Fibroblast of lung (primary cell): ENCODE data around the gene DNAI2. TPM values are rescaled to one million over a fixed set of nuclear protein-coding genes. Genes with fewer than 3 reads are reported as not detected.

ENCODE experiments used
- DNase-seq, 2 donors: peaks; one replicate each; pipeline versions ENCODE4 v3.0.0 to v3.0.0-alpha.2; 2010; ENCODE audit warnings: low read depth in 2 of 2
- H2AFZ ChIP-seq: 2 replicates; pipeline ENCODE4 v1.5.1; 2012; ENCODE audit warnings: low read length, control low read depth, inconsistent platforms
- H3K27ac ChIP-seq: 2 replicates; pipeline ENCODE4 v1.5.1; 2011; ENCODE audit warnings: low read length, control low read depth; ENCODE audit not compliant: insufficient read depth
- H3K27me3 ChIP-seq: 2 replicates; pipeline ENCODE4 v1.5.1; 2011; ENCODE audit warnings: mild to moderate bottlenecking, low read length; ENCODE audit not compliant: control insufficient read depth, insufficient read depth
- H3K36me3 ChIP-seq: 2 replicates; pipeline ENCODE4 v1.5.1; 2011; ENCODE audit warnings: low read length; ENCODE audit not compliant: control insufficient read depth, insufficient read depth
- H3K4me1 ChIP-seq: 2 replicates; pipeline ENCODE4 v1.5.1; 2011; ENCODE audit warnings: low read length; ENCODE audit not compliant: control insufficient read depth, insufficient read depth; ENCODE audit errors: extremely low read depth
- H3K4me2 ChIP-seq: 2 replicates; pipeline ENCODE4 v1.5.1; 2011; ENCODE audit warnings: low read length, control low read depth; ENCODE audit not compliant: insufficient read depth; ENCODE audit errors: extremely low read depth
- H3K4me3 ChIP-seq, 4 experiments: fragments of 200-600 bp in 1 of 4; sonication (generic) in 1 of 4; replicated peaks in 1 of 4; 2 replicates each; pipeline ENCODE4 v1.5.1; 2011 to 2016; ENCODE audit warnings: low read length in 4 of 4, low read depth in 3 of 4, mild to moderate bottlenecking in 3 of 4, control low read depth in 2 of 4, inconsistent platforms in 1 of 4, mixed read lengths in 1 of 4; ENCODE audit not compliant: insufficient read depth in 1 of 4; ENCODE audit errors: control extremely low read depth in 1 of 4
- H3K79me2 ChIP-seq: 2 replicates; pipeline ENCODE4 v1.5.1; 2012; ENCODE audit warnings: mild to moderate bottlenecking, low read length, inconsistent platforms; ENCODE audit not compliant: control insufficient read depth, insufficient read depth
- H3K9ac ChIP-seq: 2 replicates; pipeline ENCODE4 v1.5.1; 2011; ENCODE audit warnings: mild to moderate bottlenecking, low read length, control low read depth; ENCODE audit not compliant: insufficient read depth
- H3K9me3 ChIP-seq: 2 replicates; pipeline ENCODE4 v1.5.1; 2012; ENCODE audit warnings: low read depth, low read length; ENCODE audit not compliant: control insufficient read depth, insufficient read depth
- H4K20me1 ChIP-seq: 2 replicates; pipeline ENCODE4 v1.5.1; 2011; ENCODE audit warnings: low read length; ENCODE audit not compliant: control insufficient read depth, insufficient read depth; ENCODE audit errors: extremely low read depth
- EZH2 ChIP-seq: IDR thresholded peaks from 2 replicates; pipeline ENCODE4 v1.5.1; 2012; ENCODE audit warnings: low read length, control low read depth, mild to moderate bottlenecking; ENCODE audit errors: missing control alignments
- polyA plus RNA-seq, 2 donors: library from polyadenylated mRNA; depleted of rRNA in 1 of 2; stranded (reverse) in 1 of 2; unstranded in 1 of 2; fragments of >200 nt; gene quantifications; 2 replicates each; pipeline ENCODE4 v1.2.1, GENCODE V29; 2011 to 2012; ENCODE audit warnings: missing spikeins in 1 of 2
- total RNA-seq: library from RNA; depleted of rRNA; stranded (reverse); fragments of >200 nt; gene quantifications from 2 replicates; pipeline ENCODE4 v1.2.1, GENCODE V29; 2014
- TF ChIP-seq, protein P1 (sequence below), 2 donors: IDR thresholded peaks in 1 of 2; conservative IDR thresholded peaks in 1 of 2; 1 replicate in 1 of 2; 2 replicates in 1 of 2; pipeline ENCODE4 v1.5.1; 2011 to 2012; ENCODE audit warnings: low read length in 2 of 2, control low read depth in 1 of 2, inconsistent platforms in 1 of 2, low read depth in 1 of 2, mild to moderate bottlenecking in 1 of 2

The DNAI2 gene
- total and polyA plus RNA-seq, 2 donors (not counting 1 experiment from before 2014, with no cell fraction given): not detected

DNA sequence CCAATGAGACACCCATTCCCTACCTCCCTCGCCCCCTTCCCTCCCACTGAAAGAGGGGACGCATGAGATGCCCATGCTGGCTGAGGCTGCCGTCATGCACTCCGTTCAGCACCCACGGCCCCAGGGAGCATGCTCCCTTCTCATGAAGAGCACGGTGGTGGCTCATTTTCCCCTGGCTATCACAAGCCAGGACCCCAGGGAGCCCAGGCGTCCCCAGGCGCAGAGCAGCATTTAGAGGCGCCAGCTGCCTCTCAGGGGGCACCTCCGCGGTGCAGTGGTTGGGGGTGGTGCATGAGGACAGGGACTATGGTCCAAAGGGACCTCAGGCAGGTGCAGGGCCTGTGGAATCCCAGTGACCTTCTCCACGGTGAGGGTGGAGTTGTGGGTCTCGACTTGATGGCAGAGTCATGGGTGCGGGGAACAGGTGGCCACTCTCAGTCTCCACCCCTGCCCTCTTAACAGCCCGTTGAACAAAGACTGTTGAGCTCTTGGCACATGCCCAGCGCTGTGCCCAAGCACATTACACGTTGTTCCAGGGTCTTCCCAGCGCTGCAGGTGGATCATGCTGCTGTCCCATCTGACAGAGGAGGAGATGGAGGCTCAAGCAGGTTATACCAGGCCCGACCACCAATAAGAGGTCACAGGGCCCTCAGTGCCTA, 65.6 kb downstream of the DNAI2 start:
- TF ChIP-seq, protein P1, sequence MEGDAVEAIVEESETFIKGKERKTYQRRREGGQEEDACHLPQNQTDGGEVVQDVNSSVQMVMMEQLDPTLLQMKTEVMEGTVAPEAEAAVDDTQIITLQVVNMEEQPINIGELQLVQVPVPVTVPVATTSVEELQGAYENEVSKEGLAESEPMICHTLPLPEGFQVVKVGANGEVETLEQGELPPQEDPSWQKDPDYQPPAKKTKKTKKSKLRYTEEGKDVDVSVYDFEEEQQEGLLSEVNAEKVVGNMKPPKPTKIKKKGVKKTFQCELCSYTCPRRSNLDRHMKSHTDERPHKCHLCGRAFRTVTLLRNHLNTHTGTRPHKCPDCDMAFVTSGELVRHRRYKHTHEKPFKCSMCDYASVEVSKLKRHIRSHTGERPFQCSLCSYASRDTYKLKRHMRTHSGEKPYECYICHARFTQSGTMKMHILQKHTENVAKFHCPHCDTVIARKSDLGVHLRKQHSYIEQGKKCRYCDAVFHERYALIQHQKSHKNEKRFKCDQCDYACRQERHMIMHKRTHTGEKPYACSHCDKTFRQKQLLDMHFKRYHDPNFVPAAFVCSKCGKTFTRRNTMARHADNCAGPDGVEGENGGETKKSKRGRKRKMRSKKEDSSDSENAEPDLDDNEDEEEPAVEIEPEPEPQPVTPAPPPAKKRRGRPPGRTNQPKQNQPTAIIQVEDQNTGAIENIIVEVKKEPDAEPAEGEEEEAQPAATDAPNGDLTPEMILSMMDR (conservative IDR thresholded peaks at IDR 0.05 in 1 of 2, IDR thresholded peaks at IDR 0.05 in 1 of 2; ENCODE audit: low read depth in 1 of 2, low read length in 2 of 2): no peak
- no peak for TF ChIP-seq EZH2
- Histone ChIP-seq H3K4me1 (no peaks in the 10 kb centered on the region), H3K27ac (no peak overlapping the region), H3K4me2 (no peak overlapping the region), H3K27me3 (no peaks in the 10 kb centered on the region), H3K36me3 (no peaks in the 10 kb centered on the region), H3K9me3 (no peaks in the 10 kb centered on the region), H2AFZ (no peak overlapping the region), H4K20me1 (no peaks in the 10 kb centered on the region), H3K4me3 (no peak overlapping the region), H3K79me2 (no peaks in the 10 kb centered on the region), H3K9ac (no peak overlapping the region)
- no peak for DNase-seq

DNA sequence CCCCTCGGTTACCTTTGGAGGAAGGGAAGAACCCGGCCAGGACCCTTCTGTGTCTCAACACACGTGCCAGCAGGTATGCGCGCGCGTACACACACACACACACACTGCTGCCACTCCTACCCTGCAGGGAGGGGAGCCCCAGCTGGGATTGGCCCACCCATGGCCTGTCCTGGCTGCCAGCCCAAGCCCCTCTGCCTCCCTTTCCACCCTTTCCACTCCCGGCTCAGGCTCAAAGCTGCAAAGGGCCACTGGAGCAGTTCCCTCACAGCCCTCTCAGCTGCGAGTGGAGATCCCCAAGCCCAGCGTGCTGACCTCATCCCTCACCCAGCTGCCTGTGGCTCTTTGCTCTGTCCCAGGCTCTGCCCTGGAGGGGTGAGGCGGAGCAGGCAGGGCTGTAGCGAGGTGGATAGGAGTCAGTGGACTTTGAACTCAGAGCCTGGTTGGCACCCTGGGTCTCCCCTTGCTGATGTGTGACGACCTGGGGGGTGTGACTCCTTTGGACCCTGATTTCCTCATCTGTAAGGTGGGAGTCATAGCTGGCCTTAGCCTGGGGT, 66.5 kb downstream of the DNAI2 start:
- H3K9ac ChIP-seq: no peak overlapping the region
- TF ChIP-seq EZH2: no peak
- TF ChIP-seq, protein P1 (conservative IDR thresholded peaks at IDR 0.05 in 1 of 2, IDR thresholded peaks at IDR 0.05 in 1 of 2; ENCODE audit: low read depth in 1 of 2, low read length in 2 of 2): no peak

DNA sequence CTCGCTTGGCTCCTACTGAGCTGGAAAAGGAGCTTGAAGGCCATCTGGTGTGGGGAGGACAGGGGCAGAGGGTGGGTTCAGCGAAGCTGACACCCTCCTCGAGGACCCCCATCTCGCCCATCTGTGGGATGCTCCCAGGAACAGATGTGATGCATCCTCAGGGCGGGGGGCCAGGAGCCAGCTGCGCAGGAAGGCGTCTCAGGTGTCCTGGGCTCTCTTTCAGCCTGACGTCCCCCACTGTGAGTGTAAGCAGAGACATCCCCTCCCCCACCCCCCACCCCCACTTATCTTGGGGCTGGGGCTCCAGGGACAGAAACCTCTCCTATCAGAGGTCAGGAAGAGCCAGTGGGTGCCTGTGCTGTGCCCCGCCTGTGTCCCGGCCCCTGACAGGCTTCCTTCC, 68.2 kb downstream of the DNAI2 start:
- Histone ChIP-seq H4K20me1 (no peaks in the 10 kb centered on the region), H3K79me2 (no peaks in the 10 kb centered on the region), H3K36me3 (no peaks in the 10 kb centered on the region), H3K9ac (no peak overlapping the region), H3K4me1 (no peaks in the 10 kb centered on the region), H3K4me3 (no peak overlapping the region), H2AFZ (no peak overlapping the region), H3K27me3 (no peaks in the 10 kb centered on the region), H3K9me3 (no peaks in the 10 kb centered on the region), H3K27ac (no peak overlapping the region), H3K4me2 (no peak overlapping the region)
- DNase-seq: no peak
- TF ChIP-seq, protein P1 (conservative IDR thresholded peaks at IDR 0.05 in 1 of 2, IDR thresholded peaks at IDR 0.05 in 1 of 2; ENCODE audit: low read depth in 1 of 2, low read length in 2 of 2): no peak
- no peak for TF ChIP-seq EZH2

More for the DNA sequence above, 66.5 kb downstream of the DNAI2 start:
- no peaks in the 10 kb centered on the region for H3K36me3 ChIP-seq
- H3K9me3 ChIP-seq: no peaks in the 10 kb centered on the region
- H3K27ac ChIP-seq: no peak overlapping the region
- no peaks in the 10 kb centered on the region for H3K27me3 ChIP-seq
- DNase-seq: no peak
- H3K4me1 ChIP-seq: no peaks in the 10 kb centered on the region
- no peak overlapping the region for H2AFZ ChIP-seq
- H3K4me2 ChIP-seq: no peak overlapping the region
- no peaks in the 10 kb centered on the region for H3K79me2 ChIP-seq
- H3K4me3 ChIP-seq: no peak overlapping the region
- H4K20me1 ChIP-seq: no peaks in the 10 kb centered on the region
